ENCODE measurements around the gene FOXJ2.

DNA sequence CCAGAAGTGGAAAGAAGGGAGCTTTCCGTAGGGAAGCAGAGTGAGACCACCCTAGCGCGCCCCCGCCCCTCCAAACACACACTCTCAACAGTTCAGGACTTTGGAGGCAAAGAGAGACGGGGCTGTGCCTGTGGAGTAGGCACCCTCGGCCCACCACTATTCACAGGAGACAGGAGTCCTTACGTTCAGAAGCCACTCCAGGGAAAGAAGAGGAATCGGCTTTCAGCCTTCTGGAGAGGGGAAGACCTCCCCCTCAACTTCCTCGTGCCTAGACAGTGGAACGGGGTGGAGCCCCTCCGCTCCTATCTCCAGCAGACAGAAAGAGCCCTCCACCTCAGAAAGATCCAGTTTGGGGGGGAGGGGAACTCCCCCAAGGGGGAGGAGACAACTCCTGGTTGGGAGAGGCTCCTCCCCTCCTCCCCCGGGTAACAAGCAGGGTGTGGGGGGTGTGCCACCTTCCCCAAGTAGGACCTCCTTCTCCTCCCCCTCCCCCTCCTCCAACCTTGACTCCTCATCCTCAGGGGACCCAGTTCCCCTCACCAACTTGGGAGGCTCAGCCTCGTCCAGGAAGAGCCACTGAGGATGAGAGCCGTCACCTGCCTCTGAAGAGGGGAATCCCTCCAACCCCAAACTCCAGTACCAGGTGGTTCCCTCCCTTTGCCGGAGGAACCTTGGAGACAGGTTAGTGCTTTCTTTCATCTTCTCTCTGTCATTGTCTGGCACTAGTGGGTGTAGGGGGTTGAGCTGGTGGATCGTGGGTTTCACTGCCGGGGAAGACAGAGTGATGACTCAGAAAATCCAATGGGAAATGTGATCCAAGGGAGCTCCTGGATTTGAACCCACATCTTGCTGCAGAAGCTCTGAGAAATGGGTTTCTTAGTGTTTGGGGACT, 883 bp downstream of the FOXJ2 start:
- TF ChIP-seq, protein P1, sequence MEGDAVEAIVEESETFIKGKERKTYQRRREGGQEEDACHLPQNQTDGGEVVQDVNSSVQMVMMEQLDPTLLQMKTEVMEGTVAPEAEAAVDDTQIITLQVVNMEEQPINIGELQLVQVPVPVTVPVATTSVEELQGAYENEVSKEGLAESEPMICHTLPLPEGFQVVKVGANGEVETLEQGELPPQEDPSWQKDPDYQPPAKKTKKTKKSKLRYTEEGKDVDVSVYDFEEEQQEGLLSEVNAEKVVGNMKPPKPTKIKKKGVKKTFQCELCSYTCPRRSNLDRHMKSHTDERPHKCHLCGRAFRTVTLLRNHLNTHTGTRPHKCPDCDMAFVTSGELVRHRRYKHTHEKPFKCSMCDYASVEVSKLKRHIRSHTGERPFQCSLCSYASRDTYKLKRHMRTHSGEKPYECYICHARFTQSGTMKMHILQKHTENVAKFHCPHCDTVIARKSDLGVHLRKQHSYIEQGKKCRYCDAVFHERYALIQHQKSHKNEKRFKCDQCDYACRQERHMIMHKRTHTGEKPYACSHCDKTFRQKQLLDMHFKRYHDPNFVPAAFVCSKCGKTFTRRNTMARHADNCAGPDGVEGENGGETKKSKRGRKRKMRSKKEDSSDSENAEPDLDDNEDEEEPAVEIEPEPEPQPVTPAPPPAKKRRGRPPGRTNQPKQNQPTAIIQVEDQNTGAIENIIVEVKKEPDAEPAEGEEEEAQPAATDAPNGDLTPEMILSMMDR (IDR thresholded peaks at IDR 0.05): no peak
- TF ChIP-seq POLR2A (IDR thresholded peaks at IDR 0.05): no peak
